Body of pancreas (tissue), 4 donors: ENCODE results near the gene SP6.

Experiments used
- POLR2A ChIP-seq, 3 donors: fragments of 450-650 bp; IDR thresholded peaks; one replicate each; pipeline ENCODE4 v1.6.1; 2016; ENCODE audit warnings: antibody characterized with exemption in 3 of 3, mild to moderate bottlenecking in 2 of 3
- TF ChIP-seq, protein P1 (sequence below), 7 experiments: fragments of 450-650 bp in 4 of 7; fragments of 200-600 bp in 3 of 7; sonication (generic) in 3 of 7; IDR thresholded peaks; one replicate each; pipeline ENCODE4 v1.5.1; 2016 to 2019; ENCODE audit warnings: antibody characterized with exemption in 7 of 7

DNA sequence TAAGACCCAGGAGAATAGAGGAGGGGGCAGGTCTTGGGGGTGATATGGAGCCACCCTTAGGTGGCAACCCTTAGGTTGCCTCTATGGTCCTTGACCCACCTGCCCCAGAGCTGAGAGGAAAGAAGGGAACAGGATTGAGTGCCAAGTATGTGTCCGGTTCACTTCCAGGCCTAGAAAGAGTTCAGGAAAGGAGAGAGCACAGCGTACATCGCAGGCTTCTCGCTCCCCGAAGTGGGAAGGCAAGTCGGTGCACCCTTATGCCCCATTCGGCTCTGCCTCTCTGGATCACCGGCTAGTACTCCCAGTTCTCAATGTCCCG lies 631 bp downstream of the SP6 start:
- no peak for TF ChIP-seq POLR2A (IDR thresholded peaks at IDR 0.05)
- TF ChIP-seq, protein P1, sequence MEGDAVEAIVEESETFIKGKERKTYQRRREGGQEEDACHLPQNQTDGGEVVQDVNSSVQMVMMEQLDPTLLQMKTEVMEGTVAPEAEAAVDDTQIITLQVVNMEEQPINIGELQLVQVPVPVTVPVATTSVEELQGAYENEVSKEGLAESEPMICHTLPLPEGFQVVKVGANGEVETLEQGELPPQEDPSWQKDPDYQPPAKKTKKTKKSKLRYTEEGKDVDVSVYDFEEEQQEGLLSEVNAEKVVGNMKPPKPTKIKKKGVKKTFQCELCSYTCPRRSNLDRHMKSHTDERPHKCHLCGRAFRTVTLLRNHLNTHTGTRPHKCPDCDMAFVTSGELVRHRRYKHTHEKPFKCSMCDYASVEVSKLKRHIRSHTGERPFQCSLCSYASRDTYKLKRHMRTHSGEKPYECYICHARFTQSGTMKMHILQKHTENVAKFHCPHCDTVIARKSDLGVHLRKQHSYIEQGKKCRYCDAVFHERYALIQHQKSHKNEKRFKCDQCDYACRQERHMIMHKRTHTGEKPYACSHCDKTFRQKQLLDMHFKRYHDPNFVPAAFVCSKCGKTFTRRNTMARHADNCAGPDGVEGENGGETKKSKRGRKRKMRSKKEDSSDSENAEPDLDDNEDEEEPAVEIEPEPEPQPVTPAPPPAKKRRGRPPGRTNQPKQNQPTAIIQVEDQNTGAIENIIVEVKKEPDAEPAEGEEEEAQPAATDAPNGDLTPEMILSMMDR (IDR thresholded peaks at IDR 0.05), result no peak
